Measurements from ENCODE around the gene TACSTD2. TPM values are rescaled to one million over a fixed set of nuclear protein-coding genes. Genes with fewer than 3 reads are reported as not detected.
A peak's percentile ranks its signal among the peaks of the same experiment; 100 is the strongest.

Gene TACSTD2
- total RNA-seq, 2 donors from 2014 or later = 101 to 106 TPM

GRCh38 chr1:58591806-58592205 is 14.8 kb upstream of the TACSTD2 start:
- DNase-seq (no peak), ATAC-seq (no peak)
- H3K36me3 ChIP-seq (replicated peaks in 1 of 2; ENCODE audit: insufficient read depth in 1 of 2, low read depth in 2 of 2) = no peaks in the 10 kb centered on the region
- TF ChIP-seq CTCF (IDR thresholded peaks at IDR 0.05) = no peak
- no peak for TF ChIP-seq POLR2A (IDR thresholded peaks at IDR 0.05)
- peak overlapping the region; percentile 56 to 86 (median 82) for H3K27ac ChIP-seq
- intact Hi-C loops (cut with DNase I) = no loop called here
- H3K9me3 ChIP-seq = no peaks in the 10 kb centered on the region
- H3K27me3 ChIP-seq = no peaks in the 10 kb centered on the region
- H3K4me1 ChIP-seq = peaks cover 24% of the 10 kb centered on the region
- no peak overlapping the region for H3K4me3 ChIP-seq
- 95 to 100% methylated on average over 1 of the region's 1 CpG for WGBS, 2 donors

GRCh38 chr1:58590019-58590418 is 13.0 kb upstream of the TACSTD2 start:
- H3K36me3 ChIP-seq (replicated peaks in 1 of 2; ENCODE audit: insufficient read depth in 1 of 2, low read depth in 2 of 2) = no peaks in the 10 kb centered on the region
- peaks cover 31% of the 10 kb centered on the region for H3K4me1 ChIP-seq
- H3K4me3 ChIP-seq = no peak overlapping the region
- H3K9me3 ChIP-seq = no peaks in the 10 kb centered on the region
- no peak for DNase-seq
- intact Hi-C loops (cut with DNase I) = no loop called here
- H3K27me3 ChIP-seq = no peaks in the 10 kb centered on the region
- ATAC-seq = no peak
- peak overlapping the region in 1 of 4 donors; percentile 7 for H3K27ac ChIP-seq
- TF ChIP-seq CTCF (IDR thresholded peaks at IDR 0.05) (no peak), POLR2A (IDR thresholded peaks at IDR 0.05) (no peak)

- intact Hi-C loops (cut with DNase I) = no loop called here
- Histone ChIP-seq H3K36me3 (replicated peaks in 1 of 2; ENCODE audit: insufficient read depth in 1 of 2, low read depth in 2 of 2) (no peaks in the 10 kb centered on the region), H3K27ac (no peak overlapping the region), H3K27me3 (no peaks in the 10 kb centered on the region), H3K9me3 (no peaks in the 10 kb centered on the region), H3K4me3 (no peak overlapping the region), H3K4me1 (peaks cover 44% of the 10 kb centered on the region)
- ATAC-seq (no peak), DNase-seq (no peak)
- no peak for TF ChIP-seq CTCF (IDR thresholded peaks at IDR 0.05)
- TF ChIP-seq POLR2A (IDR thresholded peaks at IDR 0.05) = no peak
- WGBS, 2 donors = 72 to 79% methylated on average over 5 of the region's 5 CpGs
Measured at GRCh38 chr1:58588396-58588795, 11.3 kb upstream of the TACSTD2 start.

- Histone ChIP-seq H3K4me3 (no peak overlapping the region), H3K9me3 (no peaks in the 10 kb centered on the region), H3K27me3 (no peaks in the 10 kb centered on the region), H3K27ac (no peak overlapping the region), H3K4me1 (peaks cover 39% of the 10 kb centered on the region), H3K36me3 (replicated peaks in 1 of 2; ENCODE audit: insufficient read depth in 1 of 2, low read depth in 2 of 2) (no peaks in the 10 kb centered on the region)
- 88 to 95% methylated on average over 2 of the region's 2 CpGs for WGBS, 2 donors
- no peak for DNase-seq
- intact Hi-C loops (cut with DNase I) = no loop called here
- TF ChIP-seq POLR2A (IDR thresholded peaks at IDR 0.05) (no peak), CTCF (IDR thresholded peaks at IDR 0.05) (no peak)
- ATAC-seq = no peak
Measured at GRCh38 chr1:58587667-58588066, 10.6 kb upstream of the TACSTD2 start.

GRCh38 chr1:58586271-58586670 is 9.2 kb upstream of the TACSTD2 start:
- Histone ChIP-seq H3K27ac (no peak overlapping the region), H3K9me3 (no peaks in the 10 kb centered on the region)
- WGBS, 2 donors = 88 to 91% methylated on average over 4 of the region's 4 CpGs

More at GRCh38 chr1:58586271-58586670, 9.2 kb upstream of the TACSTD2 start:
- Histone ChIP-seq H3K4me3 (no peak overlapping the region), H3K4me1 (peaks cover 25% of the 10 kb centered on the region), H3K36me3 (replicated peaks in 1 of 2; ENCODE audit: insufficient read depth in 1 of 2, low read depth in 2 of 2) (no peaks in the 10 kb centered on the region), H3K27me3 (no peaks in the 10 kb centered on the region)
- ATAC-seq (no peak), DNase-seq (no peak)
- no peak for TF ChIP-seq CTCF (IDR thresholded peaks at IDR 0.05)
- TF ChIP-seq POLR2A (IDR thresholded peaks at IDR 0.05) = no peak
- intact Hi-C loops (cut with DNase I) = no loop called here
